Fibroblast of lung (primary cell): ENCODE results near the gene ATP2A1.
"Not testable (repeated sequence)": the region's sequence is repeated elsewhere in the genome, so short reads cannot be mapped to it uniquely, and the experiment has no call there.

Experiments used
- EZH2 ChIP-seq: IDR thresholded peaks from 2 replicates; pipeline ENCODE4 v1.5.1; 2012; ENCODE audit warnings: low read length, control low read depth, mild to moderate bottlenecking; ENCODE audit errors: missing control alignments
- TF ChIP-seq, protein P1 (sequence below), 2 donors: IDR thresholded peaks in 1 of 2; conservative IDR thresholded peaks in 1 of 2; 1 replicate in 1 of 2; 2 replicates in 1 of 2; pipeline ENCODE4 v1.5.1; 2011 to 2012; ENCODE audit warnings: low read length in 2 of 2, control low read depth in 1 of 2, inconsistent platforms in 1 of 2, low read depth in 1 of 2, mild to moderate bottlenecking in 1 of 2

GRCh38 chr16:28939825-28940224 lies 61.5 kb downstream of the ATP2A1 start:
- TF ChIP-seq, protein P1, sequence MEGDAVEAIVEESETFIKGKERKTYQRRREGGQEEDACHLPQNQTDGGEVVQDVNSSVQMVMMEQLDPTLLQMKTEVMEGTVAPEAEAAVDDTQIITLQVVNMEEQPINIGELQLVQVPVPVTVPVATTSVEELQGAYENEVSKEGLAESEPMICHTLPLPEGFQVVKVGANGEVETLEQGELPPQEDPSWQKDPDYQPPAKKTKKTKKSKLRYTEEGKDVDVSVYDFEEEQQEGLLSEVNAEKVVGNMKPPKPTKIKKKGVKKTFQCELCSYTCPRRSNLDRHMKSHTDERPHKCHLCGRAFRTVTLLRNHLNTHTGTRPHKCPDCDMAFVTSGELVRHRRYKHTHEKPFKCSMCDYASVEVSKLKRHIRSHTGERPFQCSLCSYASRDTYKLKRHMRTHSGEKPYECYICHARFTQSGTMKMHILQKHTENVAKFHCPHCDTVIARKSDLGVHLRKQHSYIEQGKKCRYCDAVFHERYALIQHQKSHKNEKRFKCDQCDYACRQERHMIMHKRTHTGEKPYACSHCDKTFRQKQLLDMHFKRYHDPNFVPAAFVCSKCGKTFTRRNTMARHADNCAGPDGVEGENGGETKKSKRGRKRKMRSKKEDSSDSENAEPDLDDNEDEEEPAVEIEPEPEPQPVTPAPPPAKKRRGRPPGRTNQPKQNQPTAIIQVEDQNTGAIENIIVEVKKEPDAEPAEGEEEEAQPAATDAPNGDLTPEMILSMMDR (conservative IDR thresholded peaks at IDR 0.05 in 1 of 2, IDR thresholded peaks at IDR 0.05 in 1 of 2; ENCODE audit: low read depth in 1 of 2, low read length in 2 of 2), result not testable (repeated sequence)
- TF ChIP-seq EZH2, result not testable (repeated sequence)
